ENCODE measurements around the gene NR2F2.

NR2F2 gene

DNA sequence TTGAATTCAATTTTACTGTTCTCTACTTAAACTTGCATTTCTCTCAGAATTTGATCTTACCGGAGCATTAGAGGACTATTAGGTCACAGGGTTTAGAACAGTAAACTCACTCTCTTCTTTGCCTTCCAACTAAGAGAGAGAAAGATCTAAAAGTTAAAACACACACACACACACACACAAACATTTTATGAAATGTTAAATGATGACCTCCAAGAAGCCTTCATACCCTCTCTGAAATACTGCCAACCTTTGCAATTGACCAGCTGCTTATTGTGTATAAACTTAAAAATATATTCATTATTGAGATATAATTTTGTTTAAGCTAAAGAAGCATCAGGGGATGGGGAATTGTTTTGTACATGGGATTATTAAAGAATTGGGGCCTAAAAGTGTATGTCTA, 15.5 kb upstream of the NR2F2 start:
- Histone ChIP-seq H3K4me3 (ENCODE audit: insufficient read depth, low read depth, low read length, poor library complexity, severe bottlenecking) (no peak overlapping the region), H3K27me3 (replicated peaks; ENCODE audit: control insufficient read depth, insufficient read depth, low read length, poor library complexity, severe bottlenecking) (peaks cover 3% of the 10 kb centered on the region), H3K27ac (ENCODE audit: insufficient read depth, low read length, poor library complexity, severe bottlenecking) (no peak overlapping the region), H3K9me3 (ENCODE audit: control insufficient read depth, low read length) (no peaks in the 10 kb centered on the region), H3K4me1 (ENCODE audit: control insufficient read depth, insufficient read depth, low read length, poor library complexity, severe bottlenecking) (no peaks in the 10 kb centered on the region), H3K36me3 (ENCODE audit: control insufficient read depth, insufficient read depth, low read length) (no peaks in the 10 kb centered on the region)
- DNase-seq: no peak

- H3K27me3 ChIP-seq (replicated peaks; ENCODE audit: control insufficient read depth, insufficient read depth, low read length, poor library complexity, severe bottlenecking): peaks cover 7% of the 10 kb centered on the region
- DNase-seq: no peak
Observed at GRCh38 chr15:96316953-96317629, 13.4 kb upstream of the NR2F2 start.

GRCh38 chr15:96320107-96320506, 10.4 kb upstream of the NR2F2 start:
- peaks cover 15% of the 10 kb centered on the region for H3K27me3 ChIP-seq (replicated peaks; ENCODE audit: control insufficient read depth, insufficient read depth, low read length, poor library complexity, severe bottlenecking)
- no peaks in the 10 kb centered on the region for H3K36me3 ChIP-seq (ENCODE audit: control insufficient read depth, insufficient read depth, low read length)
- H3K9me3 ChIP-seq (ENCODE audit: control insufficient read depth, low read length): no peaks in the 10 kb centered on the region
- H3K27ac ChIP-seq (ENCODE audit: insufficient read depth, low read length, poor library complexity, severe bottlenecking): no peak overlapping the region
- no peaks in the 10 kb centered on the region for H3K4me1 ChIP-seq (ENCODE audit: control insufficient read depth, insufficient read depth, low read length, poor library complexity, severe bottlenecking)
- no peak for DNase-seq
- no peak overlapping the region for H3K4me3 ChIP-seq (ENCODE audit: insufficient read depth, low read depth, low read length, poor library complexity, severe bottlenecking)

More at GRCh38 chr15:96316953-96317629, 13.4 kb upstream of the NR2F2 start:
- no peak overlapping the region for H3K27ac ChIP-seq (ENCODE audit: insufficient read depth, low read length, poor library complexity, severe bottlenecking)
- no peaks in the 10 kb centered on the region for H3K9me3 ChIP-seq (ENCODE audit: control insufficient read depth, low read length)
- no peaks in the 10 kb centered on the region for H3K4me1 ChIP-seq (ENCODE audit: control insufficient read depth, insufficient read depth, low read length, poor library complexity, severe bottlenecking)
- no peaks in the 10 kb centered on the region for H3K36me3 ChIP-seq (ENCODE audit: control insufficient read depth, insufficient read depth, low read length)
- no peak overlapping the region for H3K4me3 ChIP-seq (ENCODE audit: insufficient read depth, low read depth, low read length, poor library complexity, severe bottlenecking)

DNA sequence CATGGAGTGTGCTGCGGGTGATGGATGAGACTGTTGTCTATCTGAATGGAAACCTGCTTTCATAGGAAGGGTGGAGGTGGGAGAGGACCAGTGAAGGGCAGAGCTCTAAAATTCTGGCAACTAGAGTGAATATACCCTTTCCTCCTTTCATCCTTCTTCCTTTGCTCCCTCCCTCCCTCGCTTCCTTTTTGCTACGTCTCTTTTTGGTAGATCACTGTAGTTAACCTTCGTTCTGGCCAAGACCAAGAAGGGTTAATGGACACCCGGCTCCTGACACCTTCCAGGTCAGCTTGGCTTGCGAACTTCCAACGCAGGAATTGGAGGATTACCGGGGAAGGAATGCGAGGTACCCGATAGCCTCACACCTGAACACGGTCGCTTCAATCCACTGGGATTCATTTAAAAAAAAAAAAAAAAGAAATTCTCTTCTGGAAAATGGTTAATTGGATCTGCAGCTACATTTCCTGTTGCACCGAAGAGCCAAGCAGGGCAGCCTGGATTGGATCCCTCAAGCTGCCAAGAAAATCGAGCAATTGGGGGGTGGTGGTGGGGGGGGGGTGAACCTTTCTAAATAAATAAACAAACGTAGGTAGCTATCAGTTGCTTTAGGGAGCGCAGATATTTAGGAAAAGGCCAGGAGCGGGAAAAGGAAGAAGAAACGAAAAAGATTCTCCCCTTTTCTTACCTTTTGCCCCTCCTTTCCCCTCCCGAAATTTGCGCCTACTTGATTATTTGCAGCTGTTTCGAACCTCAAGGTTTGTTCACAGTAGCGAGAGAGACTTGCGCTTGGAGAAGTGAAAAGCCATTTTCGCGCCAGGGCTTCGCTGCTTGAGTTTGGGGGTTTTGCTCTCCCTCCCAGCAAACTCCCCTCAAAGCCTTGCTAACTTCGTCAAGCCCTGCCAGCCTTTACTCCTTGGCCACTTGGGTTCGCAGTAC, 9.5 kb upstream of the NR2F2 start:
- Histone ChIP-seq H3K36me3 (ENCODE audit: control insufficient read depth, insufficient read depth, low read length) (no peaks in the 10 kb centered on the region), H3K4me3 (ENCODE audit: insufficient read depth, low read depth, low read length, poor library complexity, severe bottlenecking) (no peak overlapping the region), H3K4me1 (ENCODE audit: control insufficient read depth, insufficient read depth, low read length, poor library complexity, severe bottlenecking) (no peaks in the 10 kb centered on the region), H3K27me3 (replicated peaks; ENCODE audit: control insufficient read depth, insufficient read depth, low read length, poor library complexity, severe bottlenecking) (peaks cover 23% of the 10 kb centered on the region), H3K9me3 (ENCODE audit: control insufficient read depth, low read length) (no peaks in the 10 kb centered on the region), H3K27ac (ENCODE audit: insufficient read depth, low read length, poor library complexity, severe bottlenecking) (no peak overlapping the region)
- no peak for DNase-seq

DNA sequence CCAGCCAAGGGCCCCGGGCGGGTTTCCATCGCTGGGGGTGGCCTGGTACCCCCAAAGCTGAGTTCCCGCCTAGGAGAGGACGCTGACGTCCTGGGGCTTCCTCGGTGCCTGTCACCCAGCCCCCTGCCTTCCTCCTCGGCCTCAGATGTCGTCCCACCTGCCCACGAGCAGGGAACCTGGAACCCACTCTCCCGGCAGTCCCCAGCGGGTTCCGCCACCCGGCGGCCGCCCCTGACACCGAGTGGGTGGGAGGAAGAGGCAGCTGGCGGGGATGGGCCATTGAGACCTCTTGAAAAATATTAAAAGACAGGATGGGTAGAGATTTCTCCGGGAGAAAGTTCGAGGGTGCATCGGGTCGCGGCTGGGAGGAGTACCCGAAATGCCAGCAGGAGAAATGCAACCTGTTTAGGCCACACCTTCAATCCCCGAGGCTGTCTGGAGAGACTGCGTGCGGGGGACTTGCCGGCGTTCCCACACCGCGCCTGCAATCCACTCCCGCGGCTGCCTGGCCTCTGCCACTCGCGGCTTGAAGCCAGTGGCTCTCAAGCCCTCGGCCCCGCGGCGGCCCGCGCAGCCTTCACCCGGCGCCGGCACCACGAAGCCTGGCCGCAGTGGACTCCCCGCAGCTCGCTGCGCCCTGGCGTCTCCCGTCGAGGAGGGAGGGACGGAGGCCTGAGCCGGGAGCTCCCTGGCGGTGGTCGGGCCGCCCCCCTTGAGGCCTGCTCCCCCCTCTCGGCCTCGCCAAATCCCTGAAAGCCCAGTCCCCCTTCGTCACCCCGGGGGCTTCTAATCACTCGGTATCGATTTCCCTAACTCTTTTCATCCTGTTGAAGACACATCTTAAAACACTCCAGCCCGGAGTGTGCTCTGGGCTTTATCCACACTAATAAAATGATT, 8.6 kb upstream of the NR2F2 start:
- H3K27me3 ChIP-seq (replicated peaks; ENCODE audit: control insufficient read depth, insufficient read depth, low read length, poor library complexity, severe bottlenecking): peaks cover 30% of the 10 kb centered on the region
- no peaks in the 10 kb centered on the region for H3K4me1 ChIP-seq (ENCODE audit: control insufficient read depth, insufficient read depth, low read length, poor library complexity, severe bottlenecking)
- no peak for DNase-seq
- no peaks in the 10 kb centered on the region for H3K36me3 ChIP-seq (ENCODE audit: control insufficient read depth, insufficient read depth, low read length)
- no peaks in the 10 kb centered on the region for H3K9me3 ChIP-seq (ENCODE audit: control insufficient read depth, low read length)
- H3K4me3 ChIP-seq (ENCODE audit: insufficient read depth, low read depth, low read length, poor library complexity, severe bottlenecking): no peak overlapping the region
- no peak overlapping the region for H3K27ac ChIP-seq (ENCODE audit: insufficient read depth, low read length, poor library complexity, severe bottlenecking)

DNA sequence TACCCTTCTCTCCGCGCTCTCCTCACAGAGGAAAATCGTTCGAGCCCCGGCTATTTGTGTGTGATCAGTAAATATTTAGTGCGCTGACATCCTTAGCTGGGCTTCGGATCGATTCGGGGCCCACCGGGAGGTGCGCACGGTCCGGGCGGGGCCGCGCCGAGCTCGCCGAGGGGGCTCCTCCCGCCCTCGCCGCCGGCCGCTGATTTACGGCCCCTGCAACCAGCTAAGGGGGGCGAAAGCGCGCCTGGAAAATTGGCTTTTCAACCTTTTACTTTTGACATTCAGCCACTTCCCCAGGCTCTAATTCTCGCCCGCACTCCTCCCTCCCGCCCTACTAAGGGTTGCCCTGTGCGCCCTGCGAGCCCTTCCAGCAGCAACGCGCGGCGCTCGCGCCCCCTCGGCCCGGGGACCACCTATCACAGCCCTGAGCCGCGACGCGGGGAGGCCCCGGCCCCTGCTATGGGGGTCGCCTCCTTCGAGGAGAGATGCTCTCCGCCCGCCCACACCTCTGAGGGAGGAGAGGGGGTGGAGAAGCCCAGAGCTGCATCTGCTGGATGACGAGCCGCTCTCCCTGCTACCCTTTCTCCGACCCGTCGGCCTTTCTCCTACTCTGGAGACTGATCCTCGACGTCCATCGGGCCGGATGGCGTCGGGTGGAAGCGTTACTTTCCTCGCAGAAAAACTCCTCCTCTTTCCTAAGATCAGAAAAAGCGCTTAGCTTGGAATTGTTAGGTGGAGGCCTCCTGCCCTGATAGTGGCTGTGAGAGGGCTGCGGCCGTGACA, 7.8 kb upstream of the NR2F2 start:
- H3K4me3 ChIP-seq (ENCODE audit: insufficient read depth, low read depth, low read length, poor library complexity, severe bottlenecking): no peak overlapping the region
- no peaks in the 10 kb centered on the region for H3K36me3 ChIP-seq (ENCODE audit: control insufficient read depth, insufficient read depth, low read length)
- no peaks in the 10 kb centered on the region for H3K4me1 ChIP-seq (ENCODE audit: control insufficient read depth, insufficient read depth, low read length, poor library complexity, severe bottlenecking)
- no peak for DNase-seq
- no peaks in the 10 kb centered on the region for H3K9me3 ChIP-seq (ENCODE audit: control insufficient read depth, low read length)
- H3K27me3 ChIP-seq (replicated peaks; ENCODE audit: control insufficient read depth, insufficient read depth, low read length, poor library complexity, severe bottlenecking): peaks cover 32% of the 10 kb centered on the region
- no peak overlapping the region for H3K27ac ChIP-seq (ENCODE audit: insufficient read depth, low read length, poor library complexity, severe bottlenecking)

DNA sequence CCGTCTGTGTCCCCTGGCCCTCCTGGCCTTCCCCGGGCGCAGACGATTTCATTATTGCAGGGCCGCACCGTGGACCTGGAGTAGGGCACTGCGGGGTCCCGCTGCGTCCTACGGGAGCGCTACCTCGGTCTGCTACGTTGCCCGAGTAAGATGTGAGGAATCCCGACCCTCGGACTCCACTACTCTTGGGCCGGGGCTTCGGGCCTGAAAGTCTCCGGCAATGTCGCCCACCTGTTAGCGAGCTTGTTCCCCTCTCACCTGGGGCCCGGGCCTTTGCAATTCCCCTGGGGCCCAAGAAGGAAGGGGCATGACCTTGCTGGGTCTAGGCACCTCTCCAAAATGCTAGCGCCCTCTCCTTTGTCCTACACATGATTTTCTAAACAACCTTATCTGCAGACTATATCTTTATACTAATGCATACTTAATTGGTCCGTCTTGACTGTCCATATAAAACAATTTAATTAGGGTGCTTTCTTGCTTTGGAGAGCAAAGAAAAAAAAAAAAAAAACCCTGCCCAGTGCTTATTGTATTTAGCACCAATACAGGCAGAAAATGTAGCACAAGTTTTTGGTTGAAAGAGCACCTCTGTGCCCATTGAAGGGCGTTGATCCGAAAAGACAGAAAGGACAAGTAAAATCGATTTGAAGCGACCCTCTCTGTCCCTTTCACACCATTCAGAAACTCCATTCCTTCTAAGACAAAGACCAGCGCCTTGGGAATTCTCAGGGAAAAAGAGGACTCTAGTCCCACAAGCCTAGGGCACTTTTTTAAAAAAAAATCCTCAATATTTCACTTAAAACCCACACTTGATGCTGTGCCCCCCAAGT, 7.0 kb upstream of the NR2F2 start:
- Histone ChIP-seq H3K4me1 (ENCODE audit: control insufficient read depth, insufficient read depth, low read length, poor library complexity, severe bottlenecking) (no peaks in the 10 kb centered on the region), H3K36me3 (ENCODE audit: control insufficient read depth, insufficient read depth, low read length) (no peaks in the 10 kb centered on the region), H3K27ac (ENCODE audit: insufficient read depth, low read length, poor library complexity, severe bottlenecking) (no peak overlapping the region), H3K27me3 (replicated peaks; ENCODE audit: control insufficient read depth, insufficient read depth, low read length, poor library complexity, severe bottlenecking) (peaks cover 32% of the 10 kb centered on the region), H3K9me3 (ENCODE audit: control insufficient read depth, low read length) (no peaks in the 10 kb centered on the region), H3K4me3 (ENCODE audit: insufficient read depth, low read depth, low read length, poor library complexity, severe bottlenecking) (no peak overlapping the region)
- DNase-seq: no peak

DNA sequence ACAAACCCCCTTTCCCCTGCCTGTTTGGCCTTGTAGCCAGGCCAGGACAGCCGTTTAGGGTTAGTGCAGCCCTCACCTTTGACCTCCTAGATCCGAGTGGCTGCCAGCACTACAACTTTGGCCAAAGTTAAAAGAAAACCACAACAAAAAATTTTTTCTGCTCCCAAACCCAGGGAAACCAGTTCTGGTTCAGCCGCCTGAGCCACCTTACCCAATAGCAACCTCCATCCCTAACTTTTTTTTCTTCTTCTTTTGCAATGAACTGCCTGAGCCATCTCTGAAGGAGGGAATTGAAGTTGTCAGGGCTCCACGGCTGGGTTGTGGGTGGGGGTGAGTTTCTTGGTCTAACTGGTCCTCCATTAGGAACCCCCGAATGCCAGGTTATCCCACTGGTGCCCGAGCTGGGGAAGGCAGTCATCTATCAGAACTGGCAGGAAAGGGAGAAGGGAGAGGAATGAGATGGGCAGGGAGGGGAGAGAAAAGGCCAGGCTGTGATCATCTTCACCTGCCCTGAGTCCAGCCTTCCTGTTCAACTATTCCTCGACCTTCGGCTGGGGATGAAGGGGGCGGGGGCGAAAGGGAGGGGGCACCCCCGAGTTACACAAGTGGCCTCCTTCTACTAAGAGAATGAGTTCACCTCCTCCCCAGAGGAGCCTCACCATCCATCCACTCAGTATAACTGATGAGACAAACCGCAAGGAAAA, 6.2 kb upstream of the NR2F2 start:
- peaks cover 30% of the 10 kb centered on the region for H3K27me3 ChIP-seq (replicated peaks; ENCODE audit: control insufficient read depth, insufficient read depth, low read length, poor library complexity, severe bottlenecking)
- H3K36me3 ChIP-seq (ENCODE audit: control insufficient read depth, insufficient read depth, low read length): no peaks in the 10 kb centered on the region
- no peaks in the 10 kb centered on the region for H3K9me3 ChIP-seq (ENCODE audit: control insufficient read depth, low read length)
- no peak overlapping the region for H3K4me3 ChIP-seq (ENCODE audit: insufficient read depth, low read depth, low read length, poor library complexity, severe bottlenecking)
- H3K4me1 ChIP-seq (ENCODE audit: control insufficient read depth, insufficient read depth, low read length, poor library complexity, severe bottlenecking): no peaks in the 10 kb centered on the region
- DNase-seq: no peak
- no peak overlapping the region for H3K27ac ChIP-seq (ENCODE audit: insufficient read depth, low read length, poor library complexity, severe bottlenecking)

All from effector memory CD4-positive, alpha-beta T cell (primary cell).